ENCODE data around the gene DEPDC1B.
"Not testable (repeated sequence)": the region's sequence is repeated elsewhere in the genome, so short reads cannot be mapped to it uniquely, and the experiment has no call there.

Gene DEPDC1B

GRCh38 chr5:60682007-60682406, 18.0 kb downstream of the DEPDC1B start:
- H3K4me1 ChIP-seq (ENCODE audit: insufficient read depth, low read length); H3K9ac ChIP-seq (ENCODE audit: low read depth, low read length); H3K9me3 ChIP-seq (ENCODE audit: control insufficient read depth, insufficient read depth, low read length); H3K36me3 ChIP-seq (ENCODE audit: insufficient read depth, low read length): not testable (repeated sequence)

- Histone ChIP-seq H3K36me3 (ENCODE audit: insufficient read depth, low read length) (no peaks in the 10 kb centered on the region), H3K4me1 (ENCODE audit: insufficient read depth, low read length) (0 out of 2 replicates have a peak, but pooled peaks cover 3% of the 10 kb centered on the region), H3K9ac (ENCODE audit: low read depth, low read length) (no peak overlapping the region), H3K9me3 (ENCODE audit: control insufficient read depth, insufficient read depth, low read length) (no peaks in the 10 kb centered on the region)
Observed at GRCh38 chr5:60679816-60680215, 20.1 kb downstream of the DEPDC1B start.

GRCh38 chr5:60677850-60678664, 21.9 kb downstream of the DEPDC1B start:
- no peak overlapping the region for H3K9ac ChIP-seq (ENCODE audit: low read depth, low read length)

GRCh38 chr5:60675286-60675685, 24.7 kb downstream of the DEPDC1B start:
- Histone ChIP-seq H3K9ac (ENCODE audit: low read depth, low read length) (no peak overlapping the region), H3K36me3 (ENCODE audit: insufficient read depth, low read length) (no peaks in the 10 kb centered on the region), H3K4me1 (ENCODE audit: insufficient read depth, low read length) (peaks cover 4% of the 10 kb centered on the region; the same call in 1 of the 2 replicates), H3K9me3 (ENCODE audit: control insufficient read depth, insufficient read depth, low read length) (no peaks in the 10 kb centered on the region)

More at GRCh38 chr5:60677850-60678664, 21.9 kb downstream of the DEPDC1B start:
- Histone ChIP-seq H3K9me3 (ENCODE audit: control insufficient read depth, insufficient read depth, low read length) (no peaks in the 10 kb centered on the region), H3K36me3 (ENCODE audit: insufficient read depth, low read length) (no peaks in the 10 kb centered on the region), H3K4me1 (ENCODE audit: insufficient read depth, low read length) (peaks cover 6% of the 10 kb centered on the region; the same call in 1 of the 2 replicates)

- H3K9ac ChIP-seq (ENCODE audit: low read depth, low read length) = no peak overlapping the region
- peaks cover 4% of the 10 kb centered on the region; the same call in 1 of the 2 replicates for H3K4me1 ChIP-seq (ENCODE audit: insufficient read depth, low read length)
- no peaks in the 10 kb centered on the region for H3K36me3 ChIP-seq (ENCODE audit: insufficient read depth, low read length)
- no peaks in the 10 kb centered on the region for H3K9me3 ChIP-seq (ENCODE audit: control insufficient read depth, insufficient read depth, low read length)
Observed at GRCh38 chr5:60674251-60675069, 25.5 kb downstream of the DEPDC1B start.

GRCh38 chr5:60673334-60673733, 26.6 kb downstream of the DEPDC1B start:
- H3K9ac ChIP-seq (ENCODE audit: low read depth, low read length) = no peak overlapping the region
- no peaks in the 10 kb centered on the region for H3K9me3 ChIP-seq (ENCODE audit: control insufficient read depth, insufficient read depth, low read length)
- H3K4me1 ChIP-seq (ENCODE audit: insufficient read depth, low read length) = peaks cover 4% of the 10 kb centered on the region; the same call in 1 of the 2 replicates
- H3K36me3 ChIP-seq (ENCODE audit: insufficient read depth, low read length) = no peaks in the 10 kb centered on the region

- Histone ChIP-seq H3K4me1 (ENCODE audit: insufficient read depth, low read length) (peaks cover 4% of the 10 kb centered on the region; the same call in 1 of the 2 replicates), H3K9ac (ENCODE audit: low read depth, low read length) (no peak overlapping the region), H3K9me3 (ENCODE audit: control insufficient read depth, insufficient read depth, low read length) (no peaks in the 10 kb centered on the region), H3K36me3 (ENCODE audit: insufficient read depth, low read length) (no peaks in the 10 kb centered on the region)
Observed at GRCh38 chr5:60672693-60673264, 27.2 kb downstream of the DEPDC1B start.

- peaks cover 4% of the 10 kb centered on the region; the same call in 1 of the 2 replicates for H3K4me1 ChIP-seq (ENCODE audit: insufficient read depth, low read length)
- no peak overlapping the region for H3K9ac ChIP-seq (ENCODE audit: low read depth, low read length)
- H3K9me3 ChIP-seq (ENCODE audit: control insufficient read depth, insufficient read depth, low read length) = no peaks in the 10 kb centered on the region
- no peaks in the 10 kb centered on the region for H3K36me3 ChIP-seq (ENCODE audit: insufficient read depth, low read length)
Observed at GRCh38 chr5:60671899-60672692, 27.9 kb downstream of the DEPDC1B start.

GRCh38 chr5:60670749-60671148, 29.2 kb downstream of the DEPDC1B start:
- H3K4me1 ChIP-seq (ENCODE audit: insufficient read depth, low read length) = peaks cover 4% of the 10 kb centered on the region; the same call in 1 of the 2 replicates
- no peaks in the 10 kb centered on the region for H3K9me3 ChIP-seq (ENCODE audit: control insufficient read depth, insufficient read depth, low read length)
- no peak overlapping the region for H3K9ac ChIP-seq (ENCODE audit: low read depth, low read length)
- H3K36me3 ChIP-seq (ENCODE audit: insufficient read depth, low read length) = 0 out of 2 replicates have a peak, but pooled peaks cover 4% of the 10 kb centered on the region

GRCh38 chr5:60668686-60669304, 31.2 kb downstream of the DEPDC1B start:
- Histone ChIP-seq H3K36me3 (ENCODE audit: insufficient read depth, low read length) (0 out of 2 replicates have a peak, but pooled peaks cover 4% of the 10 kb centered on the region), H3K9me3 (ENCODE audit: control insufficient read depth, insufficient read depth, low read length) (no peaks in the 10 kb centered on the region), H3K4me1 (ENCODE audit: insufficient read depth, low read length) (peaks cover 4% of the 10 kb centered on the region; the same call in 1 of the 2 replicates), H3K9ac (ENCODE audit: low read depth, low read length) (no peak overlapping the region)

- H3K9ac ChIP-seq (ENCODE audit: low read depth, low read length) = no peak overlapping the region
- H3K4me1 ChIP-seq (ENCODE audit: insufficient read depth, low read length) = peaks cover 3% of the 10 kb centered on the region; the same call in 1 of the 2 replicates
- H3K9me3 ChIP-seq (ENCODE audit: control insufficient read depth, insufficient read depth, low read length) = no peaks in the 10 kb centered on the region
- no peaks in the 10 kb centered on the region for H3K36me3 ChIP-seq (ENCODE audit: insufficient read depth, low read length)
Observed at GRCh38 chr5:60651872-60652620, 47.9 kb downstream of the DEPDC1B start.

GRCh38 chr5:60649288-60649917, 50.6 kb downstream of the DEPDC1B start:
- Histone ChIP-seq H3K9me3 (ENCODE audit: control insufficient read depth, insufficient read depth, low read length) (no peaks in the 10 kb centered on the region), H3K36me3 (ENCODE audit: insufficient read depth, low read length) (no peaks in the 10 kb centered on the region), H3K4me1 (ENCODE audit: insufficient read depth, low read length) (peaks cover 3% of the 10 kb centered on the region; the same call in 1 of the 2 replicates), H3K9ac (ENCODE audit: low read depth, low read length) (no peak overlapping the region)

All from ES-I3 (cell line).